Measurements from ENCODE around the gene DEAF1. TPM values are rescaled to one million over a fixed set of nuclear protein-coding genes. Genes with fewer than 3 reads are reported as not detected.

The DEAF1 gene
- total and polyA plus RNA-seq, 10 of the 15 experiments (the other 5 are each of a cell fraction or from before 2014, with no cell fraction given), result 0.68 to 51.3 (median 25.9) TPM

- peaks cover 0 to 5% of the 10 kb centered on the region in 2 experiments; a peak in 2 of 4 replicates for H3K36me3 ChIP-seq (ENCODE audit: control insufficient read depth in 2 of 2, insufficient read depth in 2 of 2, low read length in 1 of 2)
- ChIA-PET SMC1A (ENCODE audit: uncharacterized antibody, unreplicated experiment) (interaction anchor here (1.9 kb wide), 1 partner anchor 28 kb away, joined by 8 read pairs; no protein-coding TSS in a partner anchor), POLR2A (interaction anchor here (0.6 to 6.5 kb wide), 2 partner anchors 17 to 25 kb away, joined by 7 to 72 read pairs; no protein-coding TSS in a partner anchor), RAD21 (ENCODE audit: unreplicated experiment) (interaction anchor here (8.1 kb wide), 1 partner anchor 22 kb away, joined by 112 read pairs; no protein-coding TSS in a partner anchor), CTCF (interaction anchor here (5.8 kb wide), 1 partner anchor 26 kb away, joined by 127 read pairs; no protein-coding TSS in a partner anchor)
- H3K4me1 ChIP-seq (ENCODE audit: control insufficient read depth, insufficient read depth, low read length), result peaks cover 12% of the 10 kb centered on the region
- H3K4me3 ChIP-seq, result no peak overlapping the region
- intact Hi-C loops (cut with micrococcal nuclease; ENCODE audit: unreplicated experiment) (no loop called here), in situ Hi-C loops (cut with MboI) (no loop called here)
- H3K27me3 ChIP-seq (replicated peaks in 1 of 2; ENCODE audit: control insufficient read depth in 2 of 2, insufficient read depth in 2 of 2, low read length in 1 of 2), result no peaks in the 10 kb centered on the region
- H4K20me1 ChIP-seq (ENCODE audit: control insufficient read depth, insufficient read depth), result no peaks in the 10 kb centered on the region
- H2AFZ ChIP-seq (ENCODE audit: control insufficient read depth, low read depth, low read length), result no peak overlapping the region
- H3K4me2 ChIP-seq (ENCODE audit: control insufficient read depth, insufficient read depth), result no peak overlapping the region
- TF ChIP-seq MLLT1 (IDR thresholded peaks at IDR 0.05), result no peak
- no peak for TF ChIP-seq PRDM15 (CRISPR knock-in tag; IDR thresholded peaks at IDR 0.05)
- DNase-seq (ENCODE audit: low read depth, low spot score) (no peak), ATAC-seq (no peak), FAIRE-seq (no peak)
- BruUV-seq (replicated peaks), result no TSS peak
- no peak overlapping the region for H3K9ac ChIP-seq (ENCODE audit: control insufficient read depth, insufficient read depth, low read length)
- no peaks in the 10 kb centered on the region for H3K9me3 ChIP-seq (replicated peaks; ENCODE audit: control insufficient read depth, insufficient read depth, low read length)
- 88% methylated on average over 17 of the region's 17 CpGs for WGBS (ENCODE audit: insufficient coverage, insufficient replicate concordance, low lambda C conversion rate, missing lambda C conversion rate)
- H3K27ac ChIP-seq (ENCODE audit: control insufficient read depth, insufficient read depth), result no peak overlapping the region
- peaks cover 21% of the 10 kb centered on the region for H3K79me2 ChIP-seq (ENCODE audit: control insufficient read depth, insufficient read depth, low read length)
These were observed 3.6 kb upstream of the DEAF1 start for GRCh38 chr11:698493-699115.

All from GM12878 (cell line).